SK-N-SH treated with all-trans-retinoic acid at 6 μM for 48 hours (cell line): Measurements from ENCODE around the gene ARID1B.
"Not testable (repeated sequence)": the region's sequence is repeated elsewhere in the genome, so short reads cannot be mapped to it uniquely, and the experiment has no call there.

Experiments used
- ARNTL ChIP-seq: fragments of 450-650 bp; formaldehyde crosslinking; IDR thresholded peaks from 2 replicates; pipeline ENCODE4 v1.5.0; 2020; ENCODE audit warnings: low read depth, mild to moderate bottlenecking, moderate library complexity, borderline replicate concordance
- BACH2 ChIP-seq: fragments of 250-450 bp; sonication (Bioruptor Pico); IDR thresholded peaks from 2 replicates; pipeline ENCODE4 v1.9.0; 2021; ENCODE audit warnings: mild to moderate bottlenecking, borderline replicate concordance
- CREB5 ChIP-seq: fragments of 250-450 bp; sonication (Bioruptor Pico); IDR thresholded peaks from 2 replicates; pipeline ENCODE4 v1.5.1; 2020; ENCODE audit warnings: low read depth, mild to moderate bottlenecking, moderate library complexity
- CSDC2 ChIP-seq: fragments of 250-450 bp; sonication (Bioruptor Pico); IDR thresholded peaks from 2 replicates; pipeline ENCODE4 v1.5.0; 2020; ENCODE audit warnings: mild to moderate bottlenecking, moderate library complexity
- PATZ1 ChIP-seq: fragments of 250-450 bp; sonication (Bioruptor Pico); IDR thresholded peaks from 2 replicates; pipeline ENCODE4 v1.8.0; 2020; ENCODE audit warnings: mild to moderate bottlenecking, moderate library complexity, borderline replicate concordance
- RARB ChIP-seq: fragments of 250-450 bp; sonication (Bioruptor Pico); IDR thresholded peaks from 2 replicates; pipeline ENCODE4 v1.8.0; 2021; ENCODE audit warnings: mild to moderate bottlenecking, moderate library complexity
- TCF4 ChIP-seq: fragments of 250-450 bp; sonication (Bioruptor Pico); IDR thresholded peaks from 2 replicates; pipeline ENCODE4 v1.8.0; 2021; ENCODE audit warnings: mild to moderate bottlenecking, moderate library complexity, borderline replicate concordance
- TSHZ2 ChIP-seq: fragments of 250-450 bp; sonication (Bioruptor Pico); IDR thresholded peaks from 2 replicates; pipeline ENCODE4 v1.5.0; 2020; ENCODE audit warnings: mild to moderate bottlenecking, moderate library complexity
- ZC3H10 ChIP-seq: fragments of 250-450 bp; sonication (Bioruptor Pico); IDR thresholded peaks from 2 replicates; pipeline ENCODE4 v1.5.1; 2021; ENCODE audit warnings: mild to moderate bottlenecking, moderate library complexity
- ZFP3 ChIP-seq: fragments of 250-450 bp; sonication (Bioruptor Pico); IDR thresholded peaks from 2 replicates; pipeline ENCODE4 v1.5.0; 2020; ENCODE audit warnings: mild to moderate bottlenecking, moderate library complexity
- ZFP30 ChIP-seq: fragments of 450-650 bp; formaldehyde crosslinking; IDR thresholded peaks from 2 replicates; pipeline ENCODE4 v1.5.0; 2022; ENCODE audit warnings: mild to moderate bottlenecking, moderate library complexity
- ZNF8 ChIP-seq: fragments of 450-650 bp; formaldehyde crosslinking; IDR thresholded peaks from 2 replicates; pipeline ENCODE4 v1.5.0; 2020; ENCODE audit warnings: mild to moderate bottlenecking, moderate library complexity

GRCh38 chr6:156945789-156946172 is 168.6 kb downstream of the ARID1B start:
- not testable (repeated sequence) for TF ChIP-seq TCF4 (CRISPR knock-in tag); CREB5 (CRISPR knock-in tag); ARNTL (CRISPR knock-in tag); PATZ1 (CRISPR knock-in tag); ZFP3 (CRISPR knock-in tag); ZFP30 (CRISPR knock-in tag); ZNF8 (CRISPR knock-in tag); BACH2; CSDC2; TSHZ2 (CRISPR knock-in tag); ZC3H10 (CRISPR knock-in tag); RARB (CRISPR knock-in tag)
